GM12875 (cell line): ENCODE data around the gene MRFAP1L1.
A peak's percentile ranks its signal among the peaks of the same experiment; 100 is the strongest.
"Not testable (repeated sequence)": the region's sequence is repeated elsewhere in the genome, so short reads cannot be mapped to it uniquely, and the experiment has no call there.

Experiments
- H3K4me3 ChIP-seq: one replicate; pipeline ENCODE4 v1.5.1; 2011; ENCODE audit warnings: low read depth, low read length, control low read depth
- CTCF ChIP-seq: IDR thresholded peaks from 2 replicates; pipeline ENCODE4 v1.5.1; 2011; ENCODE audit warnings: low read depth, mild to moderate bottlenecking, control low read depth, inconsistent platforms, low read length, moderate library complexity, borderline replicate concordance; ENCODE audit not compliant: insufficient read depth

Gene MRFAP1L1

GRCh38 chr4:6727081-6727942 lies 17.6 kb upstream of the MRFAP1L1 start:
- TF ChIP-seq CTCF = no peak
- no peak overlapping the region for H3K4me3 ChIP-seq

- not testable (repeated sequence) for H3K4me3 ChIP-seq
Measured at GRCh38 chr4:6725427-6725961, 15.8 kb upstream of the MRFAP1L1 start.

GRCh38 chr4:6724421-6725111 lies 14.9 kb upstream of the MRFAP1L1 start:
- no peak for TF ChIP-seq CTCF
- H3K4me3 ChIP-seq = no peak overlapping the region

- TF ChIP-seq CTCF = no peak
- H3K4me3 ChIP-seq = no peak overlapping the region
Measured at GRCh38 chr4:6723851-6724250, 14.2 kb upstream of the MRFAP1L1 start.

- no peak overlapping the region for H3K4me3 ChIP-seq
- no peak for TF ChIP-seq CTCF
Measured at GRCh38 chr4:6722891-6723290, 13.2 kb upstream of the MRFAP1L1 start.

GRCh38 chr4:6721121-6721520 lies 11.5 kb upstream of the MRFAP1L1 start:
- H3K4me3 ChIP-seq = no peak overlapping the region
- TF ChIP-seq CTCF = no peak

GRCh38 chr4:6720202-6720699 lies 10.6 kb upstream of the MRFAP1L1 start:
- peak; percentile 95 for TF ChIP-seq CTCF
- H3K4me3 ChIP-seq = no peak overlapping the region
